H1 (cell line): ENCODE data around the gene MYO1D. TPM values are rescaled to one million over a fixed set of nuclear protein-coding genes. Genes with fewer than 3 reads are reported as not detected.

Experiments
- CTCF ChIA-PET: fragments of 300-600 bp; sonication (Branson Sonifier 250); formaldehyde crosslinking; loops from one replicate; lab custom pipeline; 2021; ENCODE audit not compliant: partially characterized antibody; lab: Charles Lee
- POLR2A ChIA-PET: fragments of 300-600 bp; sonication (Branson Sonifier 250); formaldehyde crosslinking; loops from one replicate; lab custom pipeline; 2021; ENCODE audit warnings: inconsistent platforms; ENCODE audit not compliant: partially characterized antibody; lab: Charles Lee
- DNase-seq, 2 experiments: peaks; one replicate each; pipeline versions ENCODE4 v3.0.0 to v3.0.0-alpha.2; 2010 to 2022; ENCODE audit warnings: low spot score in 2 of 2, low read depth in 1 of 2, mixed read lengths in 1 of 2
- FAIRE-seq: peaks from 2 replicates; lab custom pipeline; 2011; peaks lifted over from hg19 to GRCh38; lab: Jason Lieb, UNC
- H2AFZ ChIP-seq: 2 replicates; pipeline ENCODE4 v1.8.1; 2012; ENCODE audit warnings: low read length, inconsistent platforms
- H2AK5ac ChIP-seq: 2 replicates; pipeline ENCODE4 v1.6.1; 2013; ENCODE audit warnings: low read depth, low read length
- H2BK120ac ChIP-seq: replicated peaks from 2 replicates; pipeline ENCODE3; 2013; ENCODE audit warnings: low read depth, low read length, inconsistent platforms
- H2BK12ac ChIP-seq: 2 replicates; pipeline ENCODE4 v1.6.1; 2013; ENCODE audit warnings: low read depth, low read length
- H2BK15ac ChIP-seq: 2 replicates; pipeline ENCODE4 v1.6.1; 2013; ENCODE audit warnings: low read length
- H2BK20ac ChIP-seq: 2 replicates; pipeline ENCODE4 v1.6.1; 2013; ENCODE audit warnings: low read length
- H2BK5ac ChIP-seq: 2 replicates; pipeline ENCODE4 v1.6.1; 2013; ENCODE audit warnings: low read depth, low read length
- H3K14ac ChIP-seq: 2 replicates; pipeline ENCODE4 v1.6.1; 2013; ENCODE audit warnings: inconsistent platforms; ENCODE audit not compliant: insufficient read length
- H3K18ac ChIP-seq: 2 replicates; pipeline ENCODE4 v1.6.1; 2013; ENCODE audit warnings: low read length; ENCODE audit errors: extremely low read depth
- H3K23ac ChIP-seq: 2 replicates; pipeline ENCODE4 v1.6.1; 2013; ENCODE audit warnings: inconsistent platforms; ENCODE audit not compliant: insufficient read length
- H3K23me2 ChIP-seq: 2 replicates; pipeline ENCODE4 v1.6.1; 2013; ENCODE audit warnings: low read depth, low read length
- H3K27ac ChIP-seq: 2 replicates; pipeline ENCODE4 v1.6.1; 2011; ENCODE audit warnings: low read depth, low read length, inconsistent platforms
- H3K27me3 ChIP-seq, 4 experiments: replicated peaks in 1 of 4; 1 replicate in 1 of 4; 2 replicates in 3 of 4; pipeline versions ENCODE4 v1.6.1 to v1.8.1; 2011 to 2013; ENCODE audit warnings: low read length in 3 of 4, mild to moderate bottlenecking in 3 of 4, inconsistent platforms in 2 of 4, mixed read lengths in 2 of 4, moderate library complexity in 1 of 4; ENCODE audit not compliant: control insufficient read depth in 3 of 4, insufficient read depth in 3 of 4; ENCODE audit errors: extremely low read depth in 1 of 4
- H3K36me3 ChIP-seq, 4 experiments: 2 replicates each; pipeline versions ENCODE4 v1.6.1 to v1.8.1; 2011 to 2013; ENCODE audit warnings: mild to moderate bottlenecking in 4 of 4, low read length in 3 of 4, moderate library complexity in 2 of 4, control low read depth in 1 of 4, inconsistent platforms in 1 of 4; ENCODE audit not compliant: insufficient read depth in 4 of 4, control insufficient read depth in 2 of 4
- H3K4ac ChIP-seq: replicated peaks from 2 replicates; pipeline ENCODE3; 2013; ENCODE audit warnings: low read length, low read depth, mixed read lengths, inconsistent platforms; ENCODE audit not compliant: insufficient read length
- H3K4me1 ChIP-seq, 4 experiments: replicated peaks in 1 of 4; 1 replicate in 1 of 4; 2 replicates in 3 of 4; pipeline versions ENCODE4 v1.6.1 to v1.8.1; 2011 to 2013; ENCODE audit warnings: low read length in 3 of 4, inconsistent platforms in 2 of 4, mixed read lengths in 1 of 4; ENCODE audit not compliant: insufficient read depth in 4 of 4, control insufficient read depth in 3 of 4
- H3K4me2 ChIP-seq, 2 experiments: 2 replicates each; pipeline versions ENCODE4 v1.6.1 to v1.8.1; 2011 to 2013; ENCODE audit warnings: low read depth in 2 of 2, low read length in 2 of 2, control low read depth in 1 of 2, inconsistent platforms in 1 of 2, mild to moderate bottlenecking in 1 of 2; ENCODE audit not compliant: insufficient read depth in 1 of 2
- H3K4me3 ChIP-seq, 4 experiments: fragments of 200-600, 300-600 bp in 1 of 4; sonication (generic), shearing (Covaris generic), sonication (Bioruptor Twin) in 1 of 4; 2 replicates each; pipeline versions ENCODE4 v1.5.1 to v1.8.1; 2011 to 2016; ENCODE audit warnings: low read length in 4 of 4, low read depth in 3 of 4, control low read depth in 2 of 4, inconsistent platforms in 2 of 4, mild to moderate bottlenecking in 2 of 4, mixed read lengths in 1 of 4, moderate library complexity in 1 of 4; ENCODE audit not compliant: insufficient read depth in 2 of 4; ENCODE audit errors: extremely low read depth in 1 of 4
- H3K56ac ChIP-seq: replicated peaks from 2 replicates; pipeline ENCODE3; 2013; ENCODE audit warnings: low read depth, mild to moderate bottlenecking, mixed read lengths, low read length, inconsistent platforms; ENCODE audit not compliant: insufficient read length
- H3K79me1 ChIP-seq: 2 replicates; pipeline ENCODE4 v1.6.1; 2013; ENCODE audit warnings: low read depth, low read length, control low read depth
- H3K79me2 ChIP-seq, 2 experiments: 2 replicates each; pipeline versions ENCODE4 v1.6.1 to v1.8.1; 2012 to 2013; ENCODE audit warnings: low read length in 2 of 2, mild to moderate bottlenecking in 2 of 2, inconsistent platforms in 1 of 2; ENCODE audit not compliant: insufficient read depth in 2 of 2, control insufficient read depth in 1 of 2
- H3K9ac ChIP-seq, 4 experiments: replicated peaks in 1 of 4; 1 replicate in 1 of 4; 2 replicates in 3 of 4; pipeline versions ENCODE4 v1.6.1 to v1.8.1; 2011 to 2013; ENCODE audit warnings: low read depth in 3 of 4, low read length in 3 of 4, control low read depth in 2 of 4, mild to moderate bottlenecking in 2 of 4, moderate library complexity in 2 of 4, inconsistent platforms in 1 of 4; ENCODE audit errors: extremely low read depth in 1 of 4
- H3K9me3 ChIP-seq, 2 experiments: 2 replicates each; pipeline versions ENCODE4 v1.6.1 to v1.8.1; 2012 to 2013; ENCODE audit warnings: mild to moderate bottlenecking in 2 of 2, moderate library complexity in 2 of 2, control low read depth in 1 of 2, inconsistent platforms in 1 of 2, low read depth in 1 of 2, low read length in 1 of 2, mixed read lengths in 1 of 2; ENCODE audit not compliant: insufficient read depth in 2 of 2
- H4K20me1 ChIP-seq, 2 experiments: replicated peaks in 1 of 2; 2 replicates each; pipeline versions ENCODE3 to v1.8.1; 2011 to 2013; ENCODE audit warnings: inconsistent platforms in 2 of 2, low read length in 2 of 2, mild to moderate bottlenecking in 1 of 2; ENCODE audit not compliant: insufficient read depth in 2 of 2, control insufficient read depth in 1 of 2
- H4K5ac ChIP-seq: 2 replicates; pipeline ENCODE4 v1.6.1; 2013; ENCODE audit warnings: low read length, low read depth, mixed read lengths, inconsistent platforms; ENCODE audit not compliant: insufficient read length
- H4K8ac ChIP-seq: 2 replicates; pipeline ENCODE4 v1.8.0; 2013; ENCODE audit warnings: mild to moderate bottlenecking, moderate library complexity, low read length, inconsistent platforms; ENCODE audit not compliant: insufficient read depth; ENCODE audit errors: extremely low read depth
- H4K91ac ChIP-seq: replicated peaks from 2 replicates; pipeline ENCODE3; 2013; ENCODE audit warnings: low read length, mixed read lengths, inconsistent platforms; ENCODE audit not compliant: insufficient read length
- BCL11A ChIP-seq, 2 experiments: IDR thresholded peaks; one replicate each; pipeline ENCODE4 v1.6.1; 2011; ENCODE audit warnings: low read depth in 2 of 2, low read length in 2 of 2, mild to moderate bottlenecking in 2 of 2
- FOSL1 ChIP-seq: IDR thresholded peaks from 2 replicates; pipeline ENCODE4 v1.6.1; 2011; ENCODE audit warnings: mild to moderate bottlenecking, low read depth, low read length, moderate library complexity; ENCODE audit not compliant: insufficient read depth
- JUND ChIP-seq: IDR thresholded peaks from 2 replicates; pipeline ENCODE4 v1.6.1; 2011; ENCODE audit warnings: mild to moderate bottlenecking, improper control_type of control experiment, low read length
- KDM4A ChIP-seq: IDR thresholded peaks from one replicate; pipeline ENCODE4 v1.7.1; 2012; ENCODE audit warnings: low read depth, mild to moderate bottlenecking, moderate library complexity, low read length, inconsistent platforms; ENCODE audit not compliant: severe bottlenecking
- RAD21 ChIP-seq, 2 experiments: IDR thresholded peaks in 1 of 2; conservative IDR thresholded peaks in 1 of 2; 2 replicates each; pipeline ENCODE4 v1.6.1; 2011; ENCODE audit warnings: low read depth in 2 of 2, low read length in 2 of 2, improper control_type of control experiment in 1 of 2, inconsistent platforms in 1 of 2, mild to moderate bottlenecking in 1 of 2, moderate library complexity in 1 of 2
- SP4 ChIP-seq: IDR thresholded peaks from 2 replicates; pipeline ENCODE4 v1.6.1; 2012; ENCODE audit warnings: low read length, inconsistent platforms
- SRF ChIP-seq: IDR thresholded peaks from 2 replicates; pipeline ENCODE4 v1.6.1; 2011; ENCODE audit warnings: mild to moderate bottlenecking, low read depth, low read length, moderate library complexity
- TBP ChIP-seq: IDR thresholded peaks from 2 replicates; pipeline ENCODE4 v1.6.1; 2011; ENCODE audit warnings: low read depth, low read length, improper control_type of control experiment
- WGBS, 2 experiments: shearing (Covaris generic) in 1 of 2; methylation state at CpG; one replicate each; pipeline versions ENCODE4 v1.1.6 to v1.1.7; 2013 to 2015; ENCODE audit warnings: low lambda C conversion rate in 2 of 2, mixed read lengths in 2 of 2, inconsistent platforms in 1 of 2, low coverage in 1 of 2, missing lambda C conversion rate in 1 of 2; ENCODE audit not compliant: insufficient replicate concordance in 2 of 2, insufficient coverage in 1 of 2, insufficient read length in 1 of 2; ENCODE audit errors: extremely low coverage in 1 of 2, missing lambda C conversion rate in 1 of 2; 5-methylcytosine and 5-hydroxymethylcytosine counted together
- polyA plus RNA-seq, 7 experiments: library from polyadenylated mRNA; depleted of rRNA in 3 of 7; stranded (reverse) in 5 of 7; unstranded in 2 of 7; fragments of >200 nt in 5 of 7; fragments of 200-250 nt in 2 of 7; gene quantifications; 1 replicate in 5 of 7; 2 replicates in 1 of 7; 4 replicates in 1 of 7; pipeline versions ENCODE4 v1.2.1 to v1.2.3, GENCODE V29; 2011 to 2013; ENCODE audit warnings: missing spikeins in 2 of 7, mixed read lengths in 2 of 7
- total RNA-seq: library from RNA; stranded (reverse); fragmentation: NEBNext Ultra II Directional; extraction: Animal tissue kit (Norgen Biotek cat#: 25700); gene quantifications from 2 replicates; pipeline ENCODE4 v1.2.1, GENCODE V29; 2021
- TF ChIP-seq, protein P1 (sequence below): IDR thresholded peaks from 2 replicates; pipeline ENCODE4 v1.6.1; 2012; ENCODE audit warnings: low read length, inconsistent platforms

MYO1D gene
- total and polyA plus RNA-seq, 2 of the 8 experiments (the other 6 are each of a cell fraction or from before 2014, with no cell fraction given), result 6.5 to 25.4 TPM

DNA sequence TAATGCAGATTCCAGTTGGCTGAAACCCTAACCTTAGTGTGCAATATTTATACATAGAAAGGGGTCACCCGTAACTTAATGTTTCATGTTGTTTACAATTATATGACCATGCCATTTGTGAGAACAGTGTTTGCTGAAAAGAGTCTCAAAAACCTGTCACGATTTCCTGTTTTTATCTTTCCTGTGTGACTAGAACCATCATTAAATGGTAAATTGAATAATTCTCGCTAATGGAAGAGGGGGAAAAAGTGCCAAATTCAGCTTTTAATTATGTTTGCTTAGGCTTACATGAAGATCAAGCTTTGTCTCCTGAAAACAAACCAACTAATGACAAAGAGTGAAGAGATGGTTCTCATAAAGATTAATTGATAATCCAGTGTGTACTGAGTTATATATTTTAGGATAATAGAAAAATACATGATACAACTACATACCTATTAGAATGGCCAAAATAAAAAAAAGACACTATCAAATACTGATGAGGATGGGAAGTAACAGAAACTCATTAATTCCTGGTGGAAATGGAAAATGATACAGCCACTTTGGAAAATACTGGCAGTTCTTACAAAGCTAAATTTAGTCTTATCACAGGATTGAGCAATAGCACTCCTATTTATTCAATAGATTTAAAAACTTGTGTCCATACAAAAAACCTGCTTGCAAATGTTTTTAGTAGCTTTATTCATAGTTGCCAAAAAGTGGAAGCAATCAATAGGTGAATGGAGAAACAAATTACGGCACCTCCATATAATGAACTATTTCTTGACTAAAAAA, 248.5 kb downstream of the MYO1D start:
- Histone ChIP-seq H2AFZ (no peak overlapping the region), H3K79me2 (no peaks in the 10 kb centered on the region), H3K4me3 (no peak overlapping the region), H3K18ac (no peak overlapping the region), H3K9me3 (no peaks in the 10 kb centered on the region), H3K27me3 (no peaks in the 10 kb centered on the region; a peak in 1 of 7 replicates), H3K23me2 (no peaks in the 10 kb centered on the region), H2BK120ac (no peak overlapping the region), H3K4ac (no peak overlapping the region), H3K23ac (no peak overlapping the region), H4K20me1 (no peaks in the 10 kb centered on the region), H4K8ac (no peak overlapping the region), H2BK12ac (no peak overlapping the region), H3K56ac (no peak overlapping the region), H3K9ac (no peak overlapping the region), H3K36me3 (no peaks in the 10 kb centered on the region), H4K5ac (no peak overlapping the region), H3K4me2 (no peak overlapping the region), H3K14ac (no peak overlapping the region), H3K79me1 (no peaks in the 10 kb centered on the region), H4K91ac (no peak overlapping the region), H3K4me1 (peaks cover 0 to 3% (median 1%) of the 10 kb centered on the region in 4 experiments; a peak in 2 of 7 replicates), H2BK15ac (no peak overlapping the region), H2BK5ac (no peak overlapping the region), H3K27ac (no peak overlapping the region), H2BK20ac (no peak overlapping the region), H2AK5ac (no peak overlapping the region)
- POLR2A ChIA-PET, result no interaction called here
- WGBS, 2 experiments, result 88% methylated on average over 4 of the region's 4 CpGs; no CpG with 5 or more reads in 1 of the 2 experiments
- CTCF ChIA-PET, result no interaction called here
- TF ChIP-seq, protein P1, sequence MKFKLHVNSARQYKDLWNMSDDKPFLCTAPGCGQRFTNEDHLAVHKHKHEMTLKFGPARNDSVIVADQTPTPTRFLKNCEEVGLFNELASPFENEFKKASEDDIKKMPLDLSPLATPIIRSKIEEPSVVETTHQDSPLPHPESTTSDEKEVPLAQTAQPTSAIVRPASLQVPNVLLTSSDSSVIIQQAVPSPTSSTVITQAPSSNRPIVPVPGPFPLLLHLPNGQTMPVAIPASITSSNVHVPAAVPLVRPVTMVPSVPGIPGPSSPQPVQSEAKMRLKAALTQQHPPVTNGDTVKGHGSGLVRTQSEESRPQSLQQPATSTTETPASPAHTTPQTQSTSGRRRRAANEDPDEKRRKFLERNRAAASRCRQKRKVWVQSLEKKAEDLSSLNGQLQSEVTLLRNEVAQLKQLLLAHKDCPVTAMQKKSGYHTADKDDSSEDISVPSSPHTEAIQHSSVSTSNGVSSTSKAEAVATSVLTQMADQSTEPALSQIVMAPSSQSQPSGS, result no peak
- TF ChIP-seq SP4 (no peak), FOSL1 (no peak), SRF (no peak), JUND (no peak), KDM4A (no peak), BCL11A (IDR thresholded peaks at IDR 0.05; ENCODE audit: low read depth in 2 of 2, low read length in 2 of 2) (no peak), TBP (no peak), RAD21 (IDR thresholded peaks at IDR 0.05 in 1 of 2, conservative IDR thresholded peaks at IDR 0.05 in 1 of 2; ENCODE audit: low read depth in 2 of 2, low read length in 2 of 2) (no peak)
- DNase-seq, result no peak
- no peak for FAIRE-seq
